ENCODE measurements around the gene PRAC2. TPM values are rescaled to one million over a fixed set of nuclear protein-coding genes. Genes with fewer than 3 reads are reported as not detected.

Gene PRAC2
- total RNA-seq, 4 donors from 2014 or later: not detected

DNA sequence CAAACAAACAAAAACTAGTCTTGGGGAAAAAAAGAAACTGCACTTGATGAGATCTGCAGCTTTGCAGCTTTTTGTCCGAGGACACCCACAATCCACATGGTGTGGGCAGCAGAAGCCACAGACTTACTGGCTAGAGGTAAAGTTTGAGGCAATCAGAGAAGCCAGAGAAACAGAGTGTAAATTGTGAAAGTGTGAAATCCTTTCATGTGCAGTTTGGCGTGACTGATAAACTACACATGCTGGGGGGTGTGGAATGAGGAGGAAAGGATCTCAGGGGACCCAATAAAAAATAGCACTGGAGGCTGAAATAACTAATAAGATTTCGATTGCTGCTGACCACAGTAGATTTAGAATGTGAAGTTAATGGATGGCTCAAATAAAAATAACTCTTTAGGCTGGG, 48.0 kb downstream of the PRAC2 start:
- TF ChIP-seq, protein P1, sequence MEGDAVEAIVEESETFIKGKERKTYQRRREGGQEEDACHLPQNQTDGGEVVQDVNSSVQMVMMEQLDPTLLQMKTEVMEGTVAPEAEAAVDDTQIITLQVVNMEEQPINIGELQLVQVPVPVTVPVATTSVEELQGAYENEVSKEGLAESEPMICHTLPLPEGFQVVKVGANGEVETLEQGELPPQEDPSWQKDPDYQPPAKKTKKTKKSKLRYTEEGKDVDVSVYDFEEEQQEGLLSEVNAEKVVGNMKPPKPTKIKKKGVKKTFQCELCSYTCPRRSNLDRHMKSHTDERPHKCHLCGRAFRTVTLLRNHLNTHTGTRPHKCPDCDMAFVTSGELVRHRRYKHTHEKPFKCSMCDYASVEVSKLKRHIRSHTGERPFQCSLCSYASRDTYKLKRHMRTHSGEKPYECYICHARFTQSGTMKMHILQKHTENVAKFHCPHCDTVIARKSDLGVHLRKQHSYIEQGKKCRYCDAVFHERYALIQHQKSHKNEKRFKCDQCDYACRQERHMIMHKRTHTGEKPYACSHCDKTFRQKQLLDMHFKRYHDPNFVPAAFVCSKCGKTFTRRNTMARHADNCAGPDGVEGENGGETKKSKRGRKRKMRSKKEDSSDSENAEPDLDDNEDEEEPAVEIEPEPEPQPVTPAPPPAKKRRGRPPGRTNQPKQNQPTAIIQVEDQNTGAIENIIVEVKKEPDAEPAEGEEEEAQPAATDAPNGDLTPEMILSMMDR (IDR thresholded peaks at IDR 0.05): no peak
- no peak for TF ChIP-seq POLR2A (IDR thresholded peaks at IDR 0.05)
- Histone ChIP-seq H3K9me3 (no peaks in the 10 kb centered on the region), H3K4me3 (replicated peaks in 1 of 3) (no peak overlapping the region), H3K27me3 (no peaks in the 10 kb centered on the region), H3K27ac (no peak overlapping the region), H3K36me3 (no peaks in the 10 kb centered on the region), H3K4me1 (no peaks in the 10 kb centered on the region)
- WGBS, 2 donors: 65 to 68% methylated on average over 3 of the region's 3 CpGs
- intact Hi-C loops (cut with DNase I): no loop called here
- no peak for DNase-seq

DNA sequence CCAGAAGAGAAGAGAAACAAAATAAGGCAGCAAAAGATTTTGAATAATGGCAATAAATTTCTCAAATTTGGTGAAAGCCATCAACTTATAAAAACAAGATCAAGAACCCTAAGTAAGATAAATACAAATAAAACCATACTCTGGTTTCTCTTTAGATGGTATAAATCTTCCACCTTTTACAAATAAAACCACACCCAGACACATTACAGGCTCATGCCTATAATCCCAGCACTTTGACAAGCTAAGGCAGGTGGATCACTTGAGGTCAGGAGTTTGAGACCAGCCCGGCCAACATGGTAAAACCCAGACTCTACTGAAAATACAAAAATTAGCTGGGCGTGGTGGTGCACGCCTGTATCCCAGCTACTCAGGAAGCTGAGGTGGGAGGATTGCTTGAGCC, 50.3 kb downstream of the PRAC2 start:
- 82 to 87% methylated on average over 3 of the region's 3 CpGs for WGBS, 2 donors
- no peak for DNase-seq
- intact Hi-C loops (cut with DNase I): no loop called here
- H3K36me3 ChIP-seq: no peaks in the 10 kb centered on the region
- no peak overlapping the region for H3K4me3 ChIP-seq (replicated peaks in 1 of 3)
- H3K4me1 ChIP-seq: no peaks in the 10 kb centered on the region
- H3K27me3 ChIP-seq: no peaks in the 10 kb centered on the region
- H3K27ac ChIP-seq: no peak overlapping the region
- TF ChIP-seq POLR2A (IDR thresholded peaks at IDR 0.05): no peak
- TF ChIP-seq, protein P1 (IDR thresholded peaks at IDR 0.05): no peak
- H3K9me3 ChIP-seq: no peaks in the 10 kb centered on the region

MicroRNA genes within 50 kb of the gene (microRNA counts, 767-probe panel; counts per million panel counts)
- 0 counts per million in 2 donors for microRNA hsa-miR-3185

Small RNA genes within 50 kb of the gene (microRNA-seq; reads per million reads assigned to microRNA genes)
- gene MIR3185: not detected

Small RNA genes within 50 kb of the gene (small RNA-seq; reads per million reads assigned to genes)
- gene AC091179.2 (not detected), gene COX6B1P2 (not detected), gene MIR3185 (not detected), gene RF02132 (not detected), gene RF02133 (not detected), gene RN7SL125P (not detected)

Other genes starting within 250 kb of the PRAC2 start
- gene HOXB1, start 192.2 kb upstream of the PRAC2 start, total RNA-seq: not detected
- 1 to 10 TPM; 2.6 to 9.4 (median 5.2) TPM for gene HOXB2, start 178.1 kb upstream of the PRAC2 start, total RNA-seq
- gene HOXB4, start 144.8 kb upstream of the PRAC2 start, total RNA-seq: 1 to 10 TPM in 1 of 4 donors, under 1 TPM in 3; 0.67 to 1.2 (median 0.80) TPM
- 1 to 10 TPM; 1.5 to 6.7 (median 4.3) TPM for gene HOXB3, start 132.9 kb upstream of the PRAC2 start, total RNA-seq
- gene HOXB5, start 129.4 kb upstream of the PRAC2 start, total RNA-seq: 1 to 10 TPM in 1 of 4 donors, under 1 TPM in 2, not detected in 1; 0.11 to 1.6 (median 0.49) TPM
- 1 to 10 TPM in 2 of 4 donors, under 1 TPM in 2; 0.54 to 4.2 (median 1.3) TPM for gene HOXB6, start 118.2 kb upstream of the PRAC2 start, total RNA-seq
- 1 to 10 TPM in 3 of 4 donors, not detected in 1; 1.0 to 2.8 (median 1.3) TPM for gene HOXB7, start 112.2 kb upstream of the PRAC2 start, total RNA-seq
- gene HOXB8, start 107.9 kb upstream of the PRAC2 start, total RNA-seq: 1 to 10 TPM in 1 of 4 donors, not detected in 3; 1.4 TPM
- gene HOXB9, start 96.8 kb upstream of the PRAC2 start, total RNA-seq: not detected
- not detected for gene PRAC1, start 667 bp upstream of the PRAC2 start, total RNA-seq
- gene HOXB13, start 5.6 kb downstream of the PRAC2 start, total RNA-seq: under 1 TPM in 1 of 4 donors, not detected in 3; 0.27 TPM
- 1 to 10 TPM in 2 of 4 donors, under 1 TPM in 2; 0.34 to 1.2 (median 0.89) TPM for gene TTLL6, start 94.0 kb downstream of the PRAC2 start, total RNA-seq
- gene CALCOCO2, start 107.8 kb downstream of the PRAC2 start, total RNA-seq: 100 to 1,000 TPM; 111 to 163 (median 139) TPM
- 100 to 1,000 TPM in 2 of 4 donors, 10 to 100 TPM in 2; 48.6 to 317 (median 133) TPM for gene ATP5MC1, start 169.6 kb downstream of the PRAC2 start, total RNA-seq
- 100 to 1,000 TPM in 2 of 4 donors, 10 to 100 TPM in 2; 80.9 to 103 (median 99.0) TPM for gene UBE2Z, start 185.2 kb downstream of the PRAC2 start, total RNA-seq
- 100 to 1,000 TPM in 1 of 4 donors, 10 to 100 TPM in 3; 64.9 to 150 (median 96.5) TPM for gene SNF8, start 221.7 kb downstream of the PRAC2 start, total RNA-seq
- gene GIP, start 245.4 kb downstream of the PRAC2 start, total RNA-seq: not detected